H1 (cell line): ENCODE measurements around the gene ZNF599. TPM values are rescaled to one million over a fixed set of nuclear protein-coding genes. Genes with fewer than 3 reads are reported as not detected.

Experiments used
- CTCF ChIA-PET: fragments of 300-600 bp; sonication (Branson Sonifier 250); formaldehyde crosslinking; loops from one replicate; lab custom pipeline; 2021; ENCODE audit not compliant: partially characterized antibody; lab: Charles Lee
- POLR2A ChIA-PET: fragments of 300-600 bp; sonication (Branson Sonifier 250); formaldehyde crosslinking; loops from one replicate; lab custom pipeline; 2021; ENCODE audit warnings: inconsistent platforms; ENCODE audit not compliant: partially characterized antibody; lab: Charles Lee
- DNase-seq, 2 experiments: peaks; one replicate each; pipeline versions ENCODE4 v3.0.0 to v3.0.0-alpha.2; 2010 to 2022; ENCODE audit warnings: low spot score in 2 of 2, low read depth in 1 of 2, mixed read lengths in 1 of 2
- FAIRE-seq: peaks from 2 replicates; lab custom pipeline; 2011; peaks lifted over from hg19 to GRCh38; lab: Jason Lieb, UNC
- H2AFZ ChIP-seq: 2 replicates; pipeline ENCODE4 v1.8.1; 2012; ENCODE audit warnings: low read length, inconsistent platforms
- H2AK5ac ChIP-seq: 2 replicates; pipeline ENCODE4 v1.6.1; 2013; ENCODE audit warnings: low read depth, low read length
- H2BK120ac ChIP-seq: replicated peaks from 2 replicates; pipeline ENCODE3; 2013; ENCODE audit warnings: low read depth, low read length, inconsistent platforms
- H2BK12ac ChIP-seq: 2 replicates; pipeline ENCODE4 v1.6.1; 2013; ENCODE audit warnings: low read depth, low read length
- H2BK15ac ChIP-seq: 2 replicates; pipeline ENCODE4 v1.6.1; 2013; ENCODE audit warnings: low read length
- H2BK20ac ChIP-seq: 2 replicates; pipeline ENCODE4 v1.6.1; 2013; ENCODE audit warnings: low read length
- H2BK5ac ChIP-seq: 2 replicates; pipeline ENCODE4 v1.6.1; 2013; ENCODE audit warnings: low read depth, low read length
- H3K14ac ChIP-seq: 2 replicates; pipeline ENCODE4 v1.6.1; 2013; ENCODE audit warnings: inconsistent platforms; ENCODE audit not compliant: insufficient read length
- H3K18ac ChIP-seq: 2 replicates; pipeline ENCODE4 v1.6.1; 2013; ENCODE audit warnings: low read length; ENCODE audit errors: extremely low read depth
- H3K23ac ChIP-seq: 2 replicates; pipeline ENCODE4 v1.6.1; 2013; ENCODE audit warnings: inconsistent platforms; ENCODE audit not compliant: insufficient read length
- H3K23me2 ChIP-seq: 2 replicates; pipeline ENCODE4 v1.6.1; 2013; ENCODE audit warnings: low read depth, low read length
- H3K27ac ChIP-seq: 2 replicates; pipeline ENCODE4 v1.6.1; 2011; ENCODE audit warnings: low read depth, low read length, inconsistent platforms
- H3K27me3 ChIP-seq, 4 experiments: replicated peaks in 1 of 4; 1 replicate in 1 of 4; 2 replicates in 3 of 4; pipeline versions ENCODE4 v1.6.1 to v1.8.1; 2011 to 2013; ENCODE audit warnings: low read length in 3 of 4, mild to moderate bottlenecking in 3 of 4, inconsistent platforms in 2 of 4, mixed read lengths in 2 of 4, moderate library complexity in 1 of 4; ENCODE audit not compliant: control insufficient read depth in 3 of 4, insufficient read depth in 3 of 4; ENCODE audit errors: extremely low read depth in 1 of 4
- H3K36me3 ChIP-seq, 4 experiments: 2 replicates each; pipeline versions ENCODE4 v1.6.1 to v1.8.1; 2011 to 2013; ENCODE audit warnings: mild to moderate bottlenecking in 4 of 4, low read length in 3 of 4, moderate library complexity in 2 of 4, control low read depth in 1 of 4, inconsistent platforms in 1 of 4; ENCODE audit not compliant: insufficient read depth in 4 of 4, control insufficient read depth in 2 of 4
- H3K4ac ChIP-seq: replicated peaks from 2 replicates; pipeline ENCODE3; 2013; ENCODE audit warnings: low read length, low read depth, mixed read lengths, inconsistent platforms; ENCODE audit not compliant: insufficient read length
- H3K4me1 ChIP-seq, 4 experiments: replicated peaks in 1 of 4; 1 replicate in 1 of 4; 2 replicates in 3 of 4; pipeline versions ENCODE4 v1.6.1 to v1.8.1; 2011 to 2013; ENCODE audit warnings: low read length in 3 of 4, inconsistent platforms in 2 of 4, mixed read lengths in 1 of 4; ENCODE audit not compliant: insufficient read depth in 4 of 4, control insufficient read depth in 3 of 4
- H3K4me2 ChIP-seq, 2 experiments: 2 replicates each; pipeline versions ENCODE4 v1.6.1 to v1.8.1; 2011 to 2013; ENCODE audit warnings: low read depth in 2 of 2, low read length in 2 of 2, control low read depth in 1 of 2, inconsistent platforms in 1 of 2, mild to moderate bottlenecking in 1 of 2; ENCODE audit not compliant: insufficient read depth in 1 of 2
- H3K4me3 ChIP-seq, 4 experiments: fragments of 200-600, 300-600 bp in 1 of 4; sonication (generic), shearing (Covaris generic), sonication (Bioruptor Twin) in 1 of 4; 2 replicates each; pipeline versions ENCODE4 v1.5.1 to v1.8.1; 2011 to 2016; ENCODE audit warnings: low read length in 4 of 4, low read depth in 3 of 4, control low read depth in 2 of 4, inconsistent platforms in 2 of 4, mild to moderate bottlenecking in 2 of 4, mixed read lengths in 1 of 4, moderate library complexity in 1 of 4; ENCODE audit not compliant: insufficient read depth in 2 of 4; ENCODE audit errors: extremely low read depth in 1 of 4
- H3K56ac ChIP-seq: replicated peaks from 2 replicates; pipeline ENCODE3; 2013; ENCODE audit warnings: low read depth, mild to moderate bottlenecking, mixed read lengths, low read length, inconsistent platforms; ENCODE audit not compliant: insufficient read length
- H3K79me1 ChIP-seq: 2 replicates; pipeline ENCODE4 v1.6.1; 2013; ENCODE audit warnings: low read depth, low read length, control low read depth
- H3K79me2 ChIP-seq, 2 experiments: 2 replicates each; pipeline versions ENCODE4 v1.6.1 to v1.8.1; 2012 to 2013; ENCODE audit warnings: low read length in 2 of 2, mild to moderate bottlenecking in 2 of 2, inconsistent platforms in 1 of 2; ENCODE audit not compliant: insufficient read depth in 2 of 2, control insufficient read depth in 1 of 2
- H3K9ac ChIP-seq, 4 experiments: replicated peaks in 1 of 4; 1 replicate in 1 of 4; 2 replicates in 3 of 4; pipeline versions ENCODE4 v1.6.1 to v1.8.1; 2011 to 2013; ENCODE audit warnings: low read depth in 3 of 4, low read length in 3 of 4, control low read depth in 2 of 4, mild to moderate bottlenecking in 2 of 4, moderate library complexity in 2 of 4, inconsistent platforms in 1 of 4; ENCODE audit errors: extremely low read depth in 1 of 4
- H3K9me3 ChIP-seq, 2 experiments: 2 replicates each; pipeline versions ENCODE4 v1.6.1 to v1.8.1; 2012 to 2013; ENCODE audit warnings: mild to moderate bottlenecking in 2 of 2, moderate library complexity in 2 of 2, control low read depth in 1 of 2, inconsistent platforms in 1 of 2, low read depth in 1 of 2, low read length in 1 of 2, mixed read lengths in 1 of 2; ENCODE audit not compliant: insufficient read depth in 2 of 2
- H4K20me1 ChIP-seq, 2 experiments: replicated peaks in 1 of 2; 2 replicates each; pipeline versions ENCODE3 to v1.8.1; 2011 to 2013; ENCODE audit warnings: inconsistent platforms in 2 of 2, low read length in 2 of 2, mild to moderate bottlenecking in 1 of 2; ENCODE audit not compliant: insufficient read depth in 2 of 2, control insufficient read depth in 1 of 2
- H4K5ac ChIP-seq: 2 replicates; pipeline ENCODE4 v1.6.1; 2013; ENCODE audit warnings: low read length, low read depth, mixed read lengths, inconsistent platforms; ENCODE audit not compliant: insufficient read length
- H4K8ac ChIP-seq: 2 replicates; pipeline ENCODE4 v1.8.0; 2013; ENCODE audit warnings: mild to moderate bottlenecking, moderate library complexity, low read length, inconsistent platforms; ENCODE audit not compliant: insufficient read depth; ENCODE audit errors: extremely low read depth
- H4K91ac ChIP-seq: replicated peaks from 2 replicates; pipeline ENCODE3; 2013; ENCODE audit warnings: low read length, mixed read lengths, inconsistent platforms; ENCODE audit not compliant: insufficient read length
- KDM1A ChIP-seq: fragments of 200-600, 300-600 bp; sonication (generic); IDR thresholded peaks from 2 replicates; pipeline ENCODE4 v1.7.1; 2016; ENCODE audit warnings: mild to moderate bottlenecking, low read length, borderline replicate concordance
- SP2 ChIP-seq: IDR thresholded peaks from 2 replicates; pipeline ENCODE4 v1.6.1; 2012; ENCODE audit warnings: mild to moderate bottlenecking, low read length, inconsistent platforms
- TEAD4 ChIP-seq: IDR thresholded peaks from 2 replicates; pipeline ENCODE4 v1.6.1; 2012; ENCODE audit warnings: low read depth, low read length, inconsistent platforms, mixed read lengths
- WGBS, 2 experiments: shearing (Covaris generic) in 1 of 2; methylation state at CpG; one replicate each; pipeline versions ENCODE4 v1.1.6 to v1.1.7; 2013 to 2015; ENCODE audit warnings: low lambda C conversion rate in 2 of 2, mixed read lengths in 2 of 2, inconsistent platforms in 1 of 2, low coverage in 1 of 2, missing lambda C conversion rate in 1 of 2; ENCODE audit not compliant: insufficient replicate concordance in 2 of 2, insufficient coverage in 1 of 2, insufficient read length in 1 of 2; ENCODE audit errors: extremely low coverage in 1 of 2, missing lambda C conversion rate in 1 of 2; 5-methylcytosine and 5-hydroxymethylcytosine counted together
- polyA plus RNA-seq, 7 experiments: library from polyadenylated mRNA; depleted of rRNA in 3 of 7; stranded (reverse) in 5 of 7; unstranded in 2 of 7; fragments of >200 nt in 5 of 7; fragments of 200-250 nt in 2 of 7; gene quantifications; 1 replicate in 5 of 7; 2 replicates in 1 of 7; 4 replicates in 1 of 7; pipeline versions ENCODE4 v1.2.1 to v1.2.3, GENCODE V29; 2011 to 2013; ENCODE audit warnings: missing spikeins in 2 of 7, mixed read lengths in 2 of 7
- total RNA-seq: library from RNA; stranded (reverse); fragmentation: NEBNext Ultra II Directional; extraction: Animal tissue kit (Norgen Biotek cat#: 25700); gene quantifications from 2 replicates; pipeline ENCODE4 v1.2.1, GENCODE V29; 2021

The ZNF599 gene
- total and polyA plus RNA-seq, 2 of the 8 experiments (the other 6 are each of a cell fraction or from before 2014, with no cell fraction given), result 4.8 to 5.4 TPM

- Histone ChIP-seq H4K91ac (no peak overlapping the region), H2BK20ac (no peak overlapping the region), H3K4me3 (no peak overlapping the region), H3K4ac (no peak overlapping the region), H3K14ac (no peak overlapping the region), H3K27me3 (no peaks in the 10 kb centered on the region; a peak in 1 of 7 replicates), H2BK120ac (no peak overlapping the region), H3K56ac (no peak overlapping the region), H3K18ac (no peak overlapping the region), H3K4me2 (no peak overlapping the region), H2BK15ac (no peak overlapping the region), H2AK5ac (no peak overlapping the region), H2BK5ac (no peak overlapping the region), H3K4me1 (no peaks in the 10 kb centered on the region), H3K23me2 (no peaks in the 10 kb centered on the region), H4K5ac (no peak overlapping the region), H3K9ac (no peak overlapping the region), H2AFZ (no peak overlapping the region), H2BK12ac (no peak overlapping the region), H3K27ac (no peak overlapping the region), H3K9me3 (peaks cover 35 to 67% of the 10 kb centered on the region in 2 experiments), H3K36me3 (no peaks in the 10 kb centered on the region), H4K8ac (no peak overlapping the region), H3K79me1 (no peaks in the 10 kb centered on the region), H3K79me2 (no peaks in the 10 kb centered on the region), H4K20me1 (no peaks in the 10 kb centered on the region), H3K23ac (no peak overlapping the region)
- CTCF ChIA-PET, result no interaction called here
- FAIRE-seq (no peak), DNase-seq (no peak)
- POLR2A ChIA-PET, result no interaction called here
- 55% methylated on average over 5 of the region's 5 CpGs; no CpG with 5 or more reads in 1 of the 2 experiments for WGBS, 2 experiments
- TF ChIP-seq KDM1A (no peak), SP2 (no peak), TEAD4 (no peak)
Observed at GRCh38 chr19:34786236-34786635, 13.2 kb upstream of the ZNF599 start.
